HG03060 (cell line): ENCODE results near the gene AGFG2.

Source experiments
- ATAC-seq: cut with Tn5 transposase; IDR thresholded peaks from one replicate; pipeline ENCODE4 v1.9.1; 2021; ENCODE audit warnings: low read depth, moderate number of reproducible peaks; ENCODE audit not compliant: unreplicated experiment

The AGFG2 gene

GRCh38 chr7:100568896-100569844 lies 30.2 kb downstream of the AGFG2 start:
- ATAC-seq = no peak

DNA sequence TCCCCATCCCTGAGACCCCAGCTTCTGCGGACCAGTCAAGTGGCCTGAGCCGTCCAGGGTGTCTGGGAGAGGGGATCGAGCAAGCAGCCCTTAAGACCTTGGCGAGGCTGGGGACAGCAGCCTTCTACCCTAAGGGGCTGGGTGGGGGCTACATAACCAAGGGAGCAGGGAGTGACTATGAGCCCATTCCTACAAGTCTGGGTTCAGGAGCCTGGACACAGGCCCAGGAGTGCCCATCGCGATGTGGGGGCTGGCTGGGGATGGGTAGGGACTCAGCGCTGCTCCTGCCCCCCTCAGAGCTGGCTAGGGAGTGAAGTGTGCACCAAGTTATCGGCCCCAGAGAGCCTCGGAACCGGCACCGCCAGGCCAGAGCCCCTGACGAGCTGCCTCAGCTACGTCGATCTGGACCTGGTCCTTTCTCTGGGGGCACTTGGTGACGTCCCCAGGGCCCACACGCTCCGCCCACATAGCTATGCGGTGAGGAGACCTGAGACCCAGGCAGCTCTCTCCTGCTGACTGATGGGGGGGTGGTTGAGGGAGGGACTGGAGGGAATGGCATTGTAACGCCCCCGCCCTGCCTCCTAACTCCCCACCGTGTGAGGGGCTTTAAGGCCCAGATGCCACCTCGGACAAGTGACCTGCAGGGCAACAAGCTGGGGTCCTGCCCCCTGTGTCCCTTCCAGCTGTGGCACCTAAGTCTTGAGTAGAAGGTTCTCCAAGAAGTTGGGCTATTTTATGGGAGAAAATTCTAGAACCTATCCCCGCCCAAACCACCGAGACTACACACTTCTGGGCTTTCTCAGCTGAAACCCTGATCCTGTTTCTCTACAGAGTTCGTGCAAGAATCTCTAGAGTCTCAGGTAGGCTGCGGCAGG lies 32.2 kb downstream of the AGFG2 start:
- no peak for ATAC-seq

DNA sequence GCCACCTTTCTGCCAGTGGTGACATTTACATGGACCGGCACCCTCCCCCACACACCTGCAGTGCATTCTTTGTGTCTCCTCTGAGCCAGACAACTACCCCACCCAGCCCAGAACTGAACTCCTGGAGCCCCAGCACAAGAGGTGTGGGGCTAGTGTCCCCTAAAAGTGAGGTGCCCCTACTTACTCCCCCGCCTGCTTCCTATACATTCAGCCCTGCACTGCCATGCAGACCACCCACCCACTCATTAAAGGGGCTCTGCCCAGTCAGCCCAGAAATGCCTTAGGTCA lies 32.8 kb downstream of the AGFG2 start:
- no peak for ATAC-seq

DNA sequence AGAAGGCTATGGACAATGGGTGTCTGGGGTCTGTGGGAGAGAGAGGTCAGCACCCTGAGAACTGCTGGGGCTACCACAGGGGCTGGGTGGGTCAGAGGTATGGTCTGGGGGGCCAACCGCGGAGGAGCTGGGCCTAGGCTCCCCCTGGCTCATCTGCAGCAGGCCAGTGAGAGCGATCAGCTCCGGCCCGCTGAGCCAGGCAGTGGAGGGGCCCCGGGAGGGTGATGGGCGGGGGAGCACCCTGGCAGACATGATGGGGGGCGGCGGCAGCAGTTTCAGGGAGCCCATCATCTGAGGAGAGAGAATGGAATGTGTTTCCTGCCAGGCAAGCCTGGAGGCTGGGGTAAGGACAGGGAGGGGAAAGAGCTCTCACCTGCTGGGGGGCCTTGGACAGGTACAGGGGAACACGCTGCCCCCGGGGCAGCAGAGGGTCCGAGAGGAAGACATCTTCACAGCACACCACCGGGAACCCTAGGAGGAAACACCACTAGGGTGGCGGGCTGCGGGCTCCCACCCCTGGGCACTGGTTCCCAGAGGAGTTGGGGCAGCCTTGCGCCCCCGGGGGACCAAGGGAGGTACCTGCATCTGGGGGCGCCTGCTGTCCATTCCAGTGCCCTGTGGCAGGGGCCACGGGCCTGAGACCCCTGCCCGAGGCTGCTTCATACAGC lies 33.4 kb downstream of the AGFG2 start:
- no peak for ATAC-seq

DNA sequence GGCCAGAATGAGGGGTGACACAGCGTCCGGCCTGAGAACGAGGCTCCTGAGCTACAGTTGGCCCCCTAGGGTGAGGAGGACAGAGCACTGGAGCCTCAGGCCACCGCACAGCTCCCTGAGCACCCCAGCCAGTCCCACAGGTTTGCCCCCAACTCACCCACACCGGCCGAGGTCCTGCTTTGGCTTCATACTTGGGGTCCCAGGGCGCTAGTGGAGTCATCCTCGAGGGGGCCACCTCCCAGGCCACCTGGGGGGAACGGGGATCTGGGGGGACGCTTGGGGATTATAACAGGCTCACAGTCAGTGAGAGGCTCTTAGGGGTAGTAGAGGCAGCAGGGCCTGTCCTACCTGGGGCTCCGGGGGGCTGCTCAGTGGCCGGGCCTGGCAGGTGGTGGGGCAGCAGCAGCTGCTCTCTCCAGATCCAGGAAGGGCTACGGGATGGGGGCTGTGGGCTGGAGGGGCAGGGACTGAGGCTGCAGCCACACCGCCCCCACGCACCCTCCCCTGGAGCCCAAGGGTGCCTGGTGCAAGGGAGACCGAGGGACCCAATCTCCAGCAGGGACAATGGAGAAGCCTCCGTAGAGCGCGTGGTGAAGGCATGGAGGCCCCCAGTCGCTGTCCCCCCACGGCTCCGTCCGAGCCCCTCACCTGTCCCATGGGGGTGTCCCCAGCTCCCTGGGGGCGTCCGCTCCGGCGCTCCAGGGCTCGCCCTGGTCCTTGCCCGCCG lies 34.1 kb downstream of the AGFG2 start:
- no peak for ATAC-seq

DNA sequence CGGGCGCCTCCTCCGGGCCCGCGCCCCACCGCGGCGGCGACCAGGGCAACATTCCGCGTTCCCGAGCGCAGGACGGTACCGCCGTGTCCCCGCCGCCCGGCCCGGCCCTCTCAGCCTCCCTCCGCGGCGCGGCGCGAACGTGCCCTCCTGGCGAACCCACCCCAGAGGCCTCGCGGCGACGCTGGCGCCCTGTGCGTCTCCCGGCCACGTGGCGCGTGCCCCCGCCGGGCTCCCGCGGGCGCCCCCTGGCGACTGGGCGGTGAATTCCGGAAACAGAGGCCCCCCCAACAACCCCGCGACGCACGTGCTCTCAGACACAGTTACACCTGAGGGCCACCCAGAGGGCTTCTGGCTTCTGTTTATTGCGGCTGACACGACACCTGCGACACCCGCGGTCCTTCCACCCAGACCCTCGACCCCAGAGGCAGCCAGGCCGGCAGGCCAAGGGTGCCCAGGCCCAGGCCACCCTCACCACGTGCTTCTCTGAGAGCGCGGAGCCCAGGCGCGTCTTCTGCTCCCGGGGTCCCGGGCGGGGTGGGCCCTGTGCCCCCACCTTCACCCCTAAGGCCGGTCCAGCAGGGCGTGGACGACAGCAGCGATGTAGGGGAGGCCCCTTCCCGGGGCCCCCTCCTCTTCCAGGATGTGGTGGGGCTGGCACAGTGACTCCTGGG lies 34.8 kb downstream of the AGFG2 start, which contains the start of gene SAP25:
TSS of gene SAP25 (minus strand) at position 210 of the 671 bp plus-strand sequence. CDS start at position 52, 158 bp downstream.
- no peak for ATAC-seq

DNA sequence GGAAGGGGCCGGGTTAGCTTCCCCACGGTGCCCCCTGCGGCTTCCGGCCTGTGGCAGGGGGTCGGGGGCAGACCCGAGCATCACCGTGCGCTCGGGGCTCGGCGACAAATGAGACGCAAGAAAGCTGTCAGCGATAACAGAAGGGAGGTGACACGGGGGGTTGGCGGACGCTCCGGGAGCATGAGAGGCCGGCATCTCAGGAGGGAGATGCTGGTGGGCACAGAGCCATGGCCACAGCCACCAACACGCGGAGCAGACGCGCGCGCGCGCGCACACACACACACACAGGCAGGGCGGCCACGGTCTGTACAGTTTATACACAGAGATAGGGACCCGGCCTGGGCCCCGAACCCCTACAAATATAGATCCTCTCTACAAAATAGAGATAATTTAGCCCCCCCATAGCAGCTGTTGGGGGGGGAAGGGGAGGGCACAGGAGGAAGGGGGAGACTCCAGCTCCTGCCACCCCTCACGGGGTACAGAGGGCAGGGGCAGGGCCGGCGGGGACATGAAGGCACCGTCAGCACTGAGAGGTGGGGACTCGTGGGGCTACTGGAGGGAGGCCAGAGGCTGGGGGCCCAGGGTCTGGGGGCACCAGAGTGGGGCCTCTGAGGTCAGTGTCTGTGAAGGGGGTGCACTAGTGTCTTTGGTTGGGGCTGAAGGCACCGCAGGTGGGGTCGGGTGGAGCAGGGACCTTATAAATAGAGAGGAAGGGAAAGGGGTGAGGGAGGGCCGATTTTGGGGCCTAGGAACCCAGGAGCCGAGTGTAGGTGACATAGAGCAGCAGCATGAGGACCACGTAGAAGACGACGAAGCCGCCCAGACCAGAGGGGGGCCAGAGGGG lies 35.6 kb downstream of the AGFG2 start:
- no peak for ATAC-seq

- no peak for ATAC-seq
Measured at GRCh38 chr7:100575206-100575631, 36.2 kb downstream of the AGFG2 start.

DNA sequence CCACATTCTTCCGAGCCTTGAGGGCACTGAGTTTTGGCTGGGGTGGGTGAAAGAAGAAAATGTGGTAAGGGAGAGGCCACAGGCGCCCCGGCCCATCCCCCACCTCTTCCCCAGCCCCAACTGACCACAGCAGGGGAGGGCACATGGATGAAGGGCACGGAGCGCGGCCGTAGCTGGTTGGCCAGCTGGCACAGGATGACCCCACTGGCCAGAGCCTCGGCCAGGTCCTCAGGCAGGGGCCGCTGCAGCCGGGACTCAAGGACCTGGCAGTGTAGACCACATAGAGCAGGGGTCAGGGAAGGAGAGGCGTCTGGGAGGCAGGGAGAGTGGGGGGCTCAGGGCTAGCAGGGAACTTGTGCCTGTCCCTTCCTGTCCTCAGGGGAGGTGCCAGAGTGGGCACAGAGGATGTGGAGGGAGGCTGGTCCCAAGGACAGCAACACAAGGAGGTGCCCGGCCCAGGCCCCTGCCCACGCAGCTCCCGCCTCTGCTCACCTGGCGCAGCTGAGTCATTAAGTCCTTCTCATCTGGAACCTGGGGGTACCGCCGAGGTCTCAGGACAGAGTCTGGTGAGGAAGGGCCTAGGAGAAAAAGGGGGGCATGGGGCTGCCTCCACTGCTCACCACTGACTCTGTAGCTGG lies 36.9 kb downstream of the AGFG2 start:
- no peak for ATAC-seq

DNA sequence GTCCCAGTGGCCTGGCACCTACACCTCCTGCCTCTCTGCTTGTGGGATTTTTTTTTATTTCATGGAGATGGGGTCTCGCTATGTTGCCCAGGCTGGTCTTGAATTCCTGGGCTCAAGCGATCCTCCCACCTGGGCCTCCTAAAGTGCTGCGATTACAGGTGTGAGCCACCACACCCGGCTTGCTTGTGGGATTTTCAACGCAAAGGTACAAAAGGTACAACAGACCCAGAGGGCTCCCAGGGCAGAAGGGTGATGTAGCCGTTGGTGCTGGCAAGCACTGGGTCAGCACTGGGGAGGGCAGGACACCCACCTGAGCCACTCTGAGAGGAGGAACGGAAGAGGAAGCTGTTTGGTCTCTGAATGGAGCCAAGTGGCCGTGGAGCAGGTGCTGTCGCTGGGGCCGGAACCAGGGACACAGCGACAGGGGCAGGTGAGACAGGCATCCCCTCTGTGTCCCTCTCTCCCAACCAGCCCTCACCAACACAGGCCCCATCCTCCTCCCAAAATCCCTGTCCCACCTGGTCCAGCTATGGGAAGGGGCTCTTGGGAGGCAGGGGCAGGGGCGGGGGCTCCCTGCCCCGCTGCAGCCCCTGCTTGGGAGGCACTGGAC lies 37.5 kb downstream of the AGFG2 start:
- ATAC-seq = no peak

- ATAC-seq = no peak
Measured at GRCh38 chr7:100577103-100577502, 38.1 kb downstream of the AGFG2 start.

GRCh38 chr7:100577507-100577906 lies 38.5 kb downstream of the AGFG2 start:
- ATAC-seq = no peak

- ATAC-seq = no peak
Measured at GRCh38 chr7:100578246-100579183, 39.5 kb downstream of the AGFG2 start.

GRCh38 chr7:100580466-100581283 lies 41.7 kb downstream of the AGFG2 start:
- ATAC-seq = no peak

DNA sequence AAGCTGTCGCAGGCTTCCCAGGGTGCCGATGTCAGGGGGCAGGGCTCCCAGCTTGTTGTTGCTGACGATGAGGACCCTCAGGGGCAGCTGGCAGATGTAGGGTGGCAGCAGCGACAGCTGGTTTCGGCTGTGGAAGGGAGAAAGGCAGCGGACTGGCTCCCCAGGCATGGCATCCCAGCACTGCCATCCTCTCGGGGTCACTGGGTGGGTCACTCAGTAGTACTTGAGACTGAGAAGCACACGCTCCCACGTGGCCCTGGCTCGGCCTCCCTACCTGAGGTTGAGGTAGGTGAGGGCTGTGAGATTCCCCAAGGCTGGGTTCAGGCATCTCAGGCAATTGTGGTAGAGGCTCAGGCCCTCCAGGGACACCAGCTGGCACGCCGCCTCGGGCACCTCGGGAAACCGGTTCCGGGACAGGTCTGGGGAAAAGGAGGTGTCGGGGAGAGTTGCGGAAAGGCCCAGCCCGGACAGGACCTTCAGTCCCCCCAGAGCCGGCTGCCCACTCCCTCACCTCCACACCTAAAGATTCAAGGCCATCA lies 43.1 kb downstream of the AGFG2 start:
- ATAC-seq = no peak

DNA sequence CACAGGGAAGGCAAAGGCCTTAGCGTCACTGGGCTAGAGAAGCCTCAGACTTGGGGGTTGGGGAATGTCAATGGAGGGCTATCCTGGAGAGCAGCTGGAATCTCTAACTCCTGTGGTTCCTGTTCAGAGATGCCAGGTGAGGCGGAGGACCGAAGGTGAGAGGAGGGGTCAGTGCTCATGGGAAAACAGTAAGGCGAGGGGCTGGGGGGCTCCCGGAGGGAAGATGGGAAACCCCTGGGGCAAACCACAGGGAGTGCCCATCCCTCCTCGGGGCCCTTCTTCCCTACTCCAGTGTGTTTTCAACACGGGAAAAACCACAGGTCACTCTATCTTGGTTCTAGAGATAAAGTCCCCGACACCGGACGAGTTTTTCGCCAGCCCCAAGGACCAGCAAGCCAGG lies 43.6 kb downstream of the AGFG2 start:
- ATAC-seq = no peak
